Activated CD8-positive, alpha-beta memory T cell treated with anti-CD3 and anti-CD28 coated beads for 48 hours (primary cell): ENCODE measurements around the gene RNF223.
"Not testable (repeated sequence)": the region's sequence is repeated elsewhere in the genome, so short reads cannot be mapped to it uniquely, and the experiment has no call there.

Experiments used
- DNase-seq, 3 experiments: peaks; one replicate each; pipeline ENCODE4 v3.0.0-alpha.2; 2020; ENCODE audit warnings: low read depth in 2 of 3, low spot score in 2 of 3

RNF223 gene

DNA sequence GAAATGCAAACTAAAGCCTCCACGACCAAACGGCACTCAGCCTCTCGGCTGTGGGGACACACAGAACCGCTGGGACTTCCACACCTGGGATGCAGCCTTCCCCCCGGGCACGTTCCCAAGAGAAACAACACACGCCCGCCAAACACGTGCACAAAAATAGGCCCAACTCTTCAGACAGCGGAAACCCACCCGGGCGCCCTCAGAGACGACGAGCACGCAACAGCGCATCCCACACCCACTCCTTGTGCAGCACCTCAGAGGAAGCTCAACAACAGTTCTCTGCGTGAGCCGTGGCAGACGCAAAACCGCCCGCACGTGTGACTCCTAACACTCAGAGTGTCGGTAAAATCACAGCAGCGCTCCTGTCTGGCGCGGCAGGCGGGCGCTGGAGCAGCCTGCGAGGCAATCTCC is 36.5 kb upstream of the RNF223 start:
- DNase-seq: no peak

DNA sequence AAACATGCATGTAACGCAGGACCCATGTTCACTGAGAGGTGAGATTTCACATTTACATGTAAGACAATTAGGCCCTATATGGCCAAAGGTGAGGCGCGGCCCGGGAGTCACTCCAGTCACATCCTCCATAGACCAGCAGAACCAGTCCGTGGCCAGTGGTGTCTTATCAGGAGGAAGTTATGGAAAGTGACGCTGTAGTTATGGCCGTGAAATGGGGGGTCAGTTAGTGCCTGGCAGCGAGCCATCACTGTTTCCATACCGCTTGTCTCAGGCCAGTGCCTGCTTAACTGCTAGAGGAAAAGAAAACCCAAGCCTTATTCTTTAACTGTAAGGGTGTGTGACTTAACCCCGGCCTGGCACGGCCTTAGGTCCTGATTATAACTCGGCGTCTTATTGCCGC is 35.6 kb upstream of the RNF223 start:
- DNase-seq: no peak

DNA sequence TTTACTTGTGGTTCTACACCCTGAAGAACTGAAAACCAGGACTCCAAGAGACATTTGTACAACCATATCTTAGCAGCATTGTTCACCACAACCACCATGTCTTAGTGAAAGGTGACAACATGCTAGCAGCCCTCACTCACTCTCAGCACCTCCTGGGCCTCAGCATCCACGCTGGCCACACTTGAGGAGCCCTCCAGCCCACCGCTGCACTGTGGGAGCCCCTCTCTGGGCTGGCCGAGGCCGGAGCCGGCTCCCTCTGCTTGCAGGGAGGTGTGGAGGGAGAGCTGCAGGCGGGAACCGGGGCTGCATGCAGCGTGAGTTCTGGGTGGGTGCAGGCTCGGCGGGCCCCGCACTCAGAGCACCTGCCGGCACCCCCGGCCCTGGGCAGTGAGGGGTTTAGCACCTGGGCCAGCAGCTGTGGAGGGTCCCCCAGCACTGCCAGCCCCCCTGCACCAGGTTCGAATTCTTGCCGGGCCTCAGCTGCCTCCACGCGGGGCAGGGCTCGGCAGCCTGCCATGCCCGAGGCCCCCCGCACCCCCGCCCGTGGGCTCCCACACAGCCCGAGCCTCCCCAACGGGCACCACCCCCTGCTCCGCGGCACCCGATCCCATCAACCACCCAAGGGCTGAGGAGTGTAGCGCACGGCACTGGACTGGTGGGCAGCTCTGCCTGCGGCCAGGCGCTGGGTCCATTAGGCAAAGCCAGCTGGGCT is 32.6 kb upstream of the RNF223 start:
- no peak for DNase-seq

DNA sequence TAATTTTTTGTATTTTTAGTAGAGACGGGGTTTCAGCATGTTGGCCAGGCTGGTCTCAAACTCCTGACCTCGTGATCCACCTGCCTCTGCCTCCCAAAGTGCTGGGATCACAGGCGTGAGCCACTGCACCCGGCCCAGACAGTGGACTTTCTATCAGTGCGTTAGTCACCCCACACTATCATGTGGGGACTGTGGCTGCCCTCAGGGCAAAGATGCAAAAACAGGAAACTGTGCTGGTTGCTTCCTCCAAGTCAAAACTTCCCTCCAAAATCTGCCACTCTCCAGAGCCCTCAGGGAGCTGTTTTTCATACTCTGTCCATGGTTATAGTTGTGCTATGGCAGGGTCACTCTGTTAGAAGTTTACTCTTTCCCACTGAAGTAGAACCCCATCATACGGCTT is 30.0 kb upstream of the RNF223 start:
- not testable (repeated sequence) for DNase-seq

DNA sequence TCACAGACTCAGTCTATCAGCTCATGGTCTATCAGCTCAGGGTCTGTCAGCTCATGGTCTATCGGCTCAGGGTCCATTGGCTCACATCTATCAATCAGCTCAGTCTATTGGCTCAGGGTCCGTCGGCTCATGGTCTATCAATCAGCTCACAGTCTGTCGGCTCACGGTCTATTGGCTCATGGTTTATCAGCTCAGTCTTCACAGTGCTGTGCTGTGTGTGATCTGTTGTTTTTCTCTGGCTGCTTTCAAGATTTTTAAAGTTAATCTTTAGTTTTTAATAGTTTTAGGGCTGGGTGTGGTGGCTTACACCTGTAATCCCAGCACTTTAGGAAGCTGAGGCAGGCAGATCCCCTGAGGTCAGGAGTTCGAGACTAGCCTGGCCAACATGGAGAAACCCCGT is 27.4 kb upstream of the RNF223 start:
- DNase-seq: no peak

DNA sequence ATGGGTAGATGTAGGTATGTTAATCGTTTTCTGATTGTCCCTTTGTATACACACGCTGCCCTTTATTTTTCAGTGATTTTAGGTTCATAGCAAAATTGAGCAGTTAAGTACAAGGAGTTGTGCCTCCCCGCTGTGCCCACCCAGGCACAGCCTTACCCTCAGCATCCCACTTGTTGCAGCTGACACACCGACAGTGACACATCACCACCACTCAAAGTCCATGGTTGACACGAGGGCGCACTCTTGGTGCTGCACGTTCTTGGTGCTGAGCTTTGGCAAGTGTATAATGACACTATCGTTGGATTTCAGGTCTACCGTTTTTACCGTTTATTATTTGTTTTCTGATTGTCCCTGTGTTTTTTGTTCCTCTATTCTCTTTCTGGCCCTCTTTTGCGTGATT is 26.2 kb upstream of the RNF223 start:
- DNase-seq: no peak

DNA sequence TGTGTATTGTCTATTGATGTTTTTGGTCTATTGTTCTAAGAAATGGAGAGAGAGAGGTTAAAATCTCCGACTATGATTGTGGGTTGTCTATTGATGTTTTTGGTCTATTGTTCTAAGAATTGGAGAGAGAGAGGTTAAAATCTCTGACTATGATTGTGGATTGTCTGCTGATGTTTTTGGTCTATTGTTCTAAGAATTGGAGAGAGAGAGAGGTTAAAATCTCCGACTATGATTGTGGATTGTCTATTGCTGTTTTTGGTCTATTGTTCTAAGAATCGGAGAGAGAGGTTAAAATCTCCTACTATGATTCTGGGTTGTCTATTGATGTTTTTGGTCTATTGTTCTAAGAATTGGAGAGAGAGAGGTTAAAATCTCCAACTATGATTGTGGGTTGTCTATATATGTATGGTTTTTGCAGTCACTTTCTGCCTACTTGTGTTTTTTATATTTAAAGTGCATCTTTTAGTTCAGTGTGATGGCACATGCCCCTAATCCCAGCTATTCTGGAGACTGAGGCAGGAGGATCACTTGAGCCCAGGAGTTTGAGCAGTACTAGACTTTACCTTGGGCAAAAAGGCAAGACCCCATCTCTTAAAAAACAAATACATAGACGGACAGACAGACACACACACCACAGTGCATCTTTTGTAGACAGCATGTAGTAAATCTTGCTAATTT is 25.5 kb upstream of the RNF223 start:
- no peak for DNase-seq

DNA sequence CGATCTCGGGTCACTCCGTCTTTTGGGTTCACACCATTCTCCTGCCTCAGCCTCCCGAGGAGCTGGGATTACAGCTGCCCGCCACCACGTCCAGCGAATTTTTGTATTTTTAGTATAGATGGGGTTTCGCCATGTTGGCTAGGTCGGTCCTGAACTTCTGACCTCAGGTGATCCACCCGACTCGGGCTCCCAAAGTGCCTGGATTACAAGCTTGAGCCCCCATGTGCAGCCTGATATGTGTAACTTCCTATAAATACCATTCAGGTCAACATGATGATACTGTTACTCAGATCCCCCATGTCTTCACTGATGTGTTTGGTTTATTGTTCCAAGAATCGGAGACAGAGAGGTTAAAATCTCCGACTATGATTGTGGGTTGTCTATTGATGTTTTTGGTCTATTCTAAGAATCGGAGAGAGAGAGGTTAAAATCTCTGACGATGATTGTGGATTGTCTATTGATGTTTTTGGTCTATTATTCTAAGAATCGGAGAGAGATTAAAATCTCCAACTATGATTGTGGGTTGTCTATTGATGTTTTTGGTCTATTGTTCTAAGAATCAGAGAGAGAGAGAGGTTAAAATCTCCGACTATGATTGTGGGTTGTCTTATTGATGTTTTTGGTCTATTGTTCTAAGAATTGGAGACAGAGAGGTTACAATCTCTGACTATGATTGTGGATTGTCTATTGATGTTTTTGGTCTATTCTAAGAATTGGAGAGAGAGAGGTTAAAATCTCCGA is 24.7 kb upstream of the RNF223 start:
- DNase-seq: no peak

DNA sequence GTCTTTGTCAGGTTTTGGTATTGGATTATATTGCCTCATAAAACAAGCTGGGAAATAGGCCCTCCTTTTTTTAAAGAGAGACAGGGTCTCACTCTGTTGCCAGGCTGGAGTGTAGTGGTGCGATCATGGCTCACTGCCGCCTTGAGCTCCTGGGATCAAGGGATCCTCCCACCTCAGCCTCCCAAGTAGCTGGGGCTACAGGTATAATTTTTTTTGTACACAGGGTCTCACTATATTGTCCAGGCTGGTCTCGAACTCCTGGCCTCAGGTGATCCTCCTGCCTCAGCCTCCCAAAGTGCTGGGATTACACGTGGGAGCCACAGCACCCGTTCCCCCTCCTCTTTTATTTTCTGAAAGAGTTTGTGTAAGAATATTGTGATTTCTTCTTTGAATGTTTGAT is 22.0 kb upstream of the RNF223 start:
- not testable (repeated sequence) for DNase-seq

DNA sequence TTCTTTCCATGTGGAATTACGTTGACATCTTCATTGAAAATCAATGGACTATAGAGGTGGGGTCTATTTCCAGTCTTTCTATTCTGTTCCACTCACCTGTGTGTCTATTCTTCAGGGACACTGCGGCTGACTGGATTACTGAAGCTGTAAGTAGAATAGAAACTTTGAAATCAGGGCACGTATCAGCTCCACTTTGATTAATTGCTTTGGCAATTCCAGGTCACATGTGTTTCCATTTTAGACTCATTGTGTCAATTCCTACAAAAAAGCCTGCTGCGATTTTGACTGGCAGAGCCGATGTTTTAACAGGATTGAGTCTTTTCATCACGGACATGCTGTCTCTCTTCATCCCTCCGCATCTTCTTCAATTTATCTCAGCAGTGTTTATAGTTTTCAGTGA is 20.9 kb upstream of the RNF223 start:
- no peak for DNase-seq

DNA sequence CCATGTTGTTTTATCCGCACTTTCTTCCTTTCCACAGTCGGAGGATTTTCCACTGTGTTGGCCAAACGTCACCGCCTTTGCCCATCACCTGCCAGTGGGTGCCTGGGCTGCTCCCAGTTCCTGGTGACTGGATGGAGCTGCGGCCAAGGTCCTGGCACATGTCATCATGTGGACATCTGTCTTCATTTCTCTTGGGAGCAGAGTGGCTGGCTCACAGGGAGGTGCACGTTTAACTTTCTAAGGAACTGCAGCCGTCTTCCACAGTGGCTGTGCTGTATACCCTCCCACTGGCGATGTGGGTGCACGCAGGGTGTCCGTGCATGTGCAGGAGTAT is 19.5 kb upstream of the RNF223 start:
- DNase-seq: no peak

DNA sequence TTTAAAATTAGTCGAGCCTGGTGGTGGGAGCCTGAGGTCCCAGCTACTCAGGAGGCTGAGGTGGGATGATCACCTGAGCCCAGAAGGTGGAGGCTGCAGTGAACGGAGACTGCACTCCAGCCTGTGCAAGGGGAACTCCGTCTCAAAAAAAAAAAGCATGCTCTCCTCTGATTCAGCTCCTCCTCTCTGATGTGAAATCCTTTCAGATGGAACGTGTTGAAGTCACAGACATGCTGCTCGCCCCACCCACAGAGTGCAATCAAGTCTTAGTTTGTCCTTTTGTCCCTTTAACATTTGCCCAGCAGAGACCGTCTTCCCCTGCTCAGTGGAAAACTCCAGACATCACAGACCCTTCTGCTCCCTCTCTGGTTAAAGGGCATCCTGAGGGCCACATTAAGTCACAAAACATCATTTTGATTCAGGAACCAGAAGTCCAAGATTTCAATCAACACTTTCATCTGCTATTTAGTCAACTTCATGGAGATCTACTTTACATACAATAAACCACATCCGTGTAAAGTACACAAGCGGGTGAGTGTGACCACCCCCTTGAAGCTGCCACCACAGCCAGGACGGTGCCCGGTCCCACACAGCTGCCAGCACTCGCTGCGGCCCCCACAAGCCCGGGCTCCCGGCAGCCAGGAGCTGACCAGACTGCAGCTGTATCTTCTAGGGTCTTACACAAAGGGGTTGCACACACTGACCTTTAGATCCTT is 18.9 kb upstream of the RNF223 start:
- no peak for DNase-seq

DNA sequence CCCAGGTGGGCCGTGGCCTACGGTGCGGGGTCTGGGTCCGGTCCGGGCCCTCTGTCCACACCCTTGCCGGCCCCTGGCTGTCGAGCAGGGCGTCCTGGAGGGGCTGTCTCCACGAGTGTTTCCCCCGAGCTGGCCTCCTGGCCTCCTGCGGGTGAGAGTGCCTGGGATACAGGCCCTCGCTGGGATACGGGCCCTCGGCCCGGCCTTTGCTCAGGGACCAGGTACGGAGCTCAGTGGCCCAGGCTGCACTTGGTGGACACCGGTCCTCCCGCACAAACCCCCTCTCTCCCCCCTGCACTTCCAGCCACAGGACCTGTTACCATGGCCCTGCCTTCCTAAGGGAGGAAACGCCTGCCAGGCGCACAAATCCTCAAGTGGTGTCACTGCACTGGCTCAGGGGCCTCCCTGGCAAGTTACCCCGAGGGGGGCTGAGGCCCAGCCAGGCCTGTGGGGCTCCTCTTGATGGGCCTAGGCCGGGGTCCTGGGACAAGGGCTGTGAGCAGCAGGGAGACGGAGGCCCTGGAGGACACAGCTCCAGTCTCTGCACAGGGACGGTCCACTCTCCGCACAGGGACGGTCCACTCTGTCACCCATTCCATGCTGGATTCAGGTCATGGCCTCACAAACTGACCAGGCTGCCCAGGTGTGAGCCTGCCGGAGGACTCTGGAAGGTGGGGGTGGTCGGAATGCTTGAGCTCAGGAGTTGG is 18.2 kb upstream of the RNF223 start:
- DNase-seq: no peak

DNA sequence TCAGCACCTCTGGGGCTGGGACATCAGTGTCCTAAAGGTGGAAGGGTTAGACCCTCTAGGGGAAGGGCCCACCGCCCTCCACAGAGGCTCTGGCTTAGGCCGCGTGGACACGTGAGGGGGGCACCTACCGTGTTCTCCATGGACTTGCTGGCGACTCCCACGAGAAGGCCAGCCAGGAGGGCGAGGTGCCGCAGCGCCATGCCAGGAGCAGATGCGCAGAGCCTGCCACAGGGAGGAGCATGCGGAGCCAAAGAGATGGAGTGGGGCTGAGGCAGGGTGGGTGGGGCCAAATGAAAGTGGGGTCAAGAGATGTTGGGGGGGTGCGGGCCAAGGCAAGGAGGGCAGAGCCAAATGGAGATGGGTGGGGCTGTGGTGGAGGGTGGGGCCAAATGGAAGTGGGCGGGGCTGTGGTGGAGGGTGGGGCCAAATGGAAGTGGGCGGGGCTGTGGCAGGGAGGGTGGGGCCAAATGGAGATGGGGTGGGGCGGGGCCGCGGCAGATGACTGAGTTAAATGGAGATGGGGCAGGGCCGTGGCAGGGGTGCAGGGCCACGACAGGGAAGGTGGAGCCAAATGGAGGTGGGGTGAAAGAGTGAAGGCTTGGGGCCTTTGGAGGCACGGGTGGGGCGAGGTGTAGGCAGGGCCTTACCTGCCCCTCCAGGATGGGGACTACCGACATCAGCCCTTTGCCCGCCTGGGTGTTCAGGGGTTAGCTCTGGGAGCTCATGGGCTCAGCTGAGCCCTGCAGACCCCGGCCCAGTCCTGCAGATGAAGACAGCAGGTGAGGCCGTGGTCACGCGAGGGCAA is 17.4 kb upstream of the RNF223 start:
- no peak for DNase-seq

DNA sequence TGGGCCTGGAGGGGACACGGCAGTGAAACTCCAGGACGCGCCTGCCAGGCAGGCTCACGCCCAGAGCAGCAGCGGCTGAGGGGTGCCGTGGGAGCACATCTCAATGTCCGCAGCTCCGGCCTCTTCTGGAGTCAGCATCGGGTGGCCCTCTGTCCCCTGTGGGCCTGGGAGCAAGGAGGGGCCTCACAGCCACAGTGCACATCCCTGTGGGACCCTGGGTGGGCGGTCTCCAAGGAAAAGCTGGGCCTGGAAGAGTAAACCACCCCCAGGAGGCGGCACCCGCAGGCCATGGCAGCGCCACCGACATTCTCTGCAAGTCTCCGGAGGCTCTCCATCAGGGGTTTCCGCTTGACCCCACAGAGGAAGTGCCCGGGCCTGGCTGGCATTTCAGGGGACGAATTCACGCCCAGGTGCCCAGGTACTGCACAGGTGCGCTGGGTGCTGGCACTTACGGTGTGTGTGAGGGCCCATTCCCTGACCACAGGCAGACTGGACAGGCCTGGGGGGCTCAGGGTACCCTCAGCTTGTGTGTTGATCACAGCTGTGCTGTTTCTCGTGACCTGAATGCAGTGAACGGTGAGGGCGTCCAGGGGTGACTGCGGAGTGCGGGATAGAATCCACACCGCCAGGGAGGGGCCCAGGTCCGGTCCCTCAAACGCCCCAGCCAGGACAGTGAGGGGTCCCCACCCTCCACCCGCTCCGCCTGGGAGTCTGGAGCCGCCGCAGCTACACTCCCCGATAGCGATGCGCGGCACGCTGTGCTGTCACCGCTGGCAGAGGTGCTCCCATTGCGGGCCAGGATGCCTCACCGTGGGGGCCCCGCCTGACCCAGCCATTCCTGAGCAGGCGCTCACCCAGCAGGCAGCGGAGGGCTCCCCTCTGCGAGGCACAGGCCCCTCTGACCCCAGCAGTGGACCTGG is 16.6 kb upstream of the RNF223 start:
- DNase-seq: no peak

DNA sequence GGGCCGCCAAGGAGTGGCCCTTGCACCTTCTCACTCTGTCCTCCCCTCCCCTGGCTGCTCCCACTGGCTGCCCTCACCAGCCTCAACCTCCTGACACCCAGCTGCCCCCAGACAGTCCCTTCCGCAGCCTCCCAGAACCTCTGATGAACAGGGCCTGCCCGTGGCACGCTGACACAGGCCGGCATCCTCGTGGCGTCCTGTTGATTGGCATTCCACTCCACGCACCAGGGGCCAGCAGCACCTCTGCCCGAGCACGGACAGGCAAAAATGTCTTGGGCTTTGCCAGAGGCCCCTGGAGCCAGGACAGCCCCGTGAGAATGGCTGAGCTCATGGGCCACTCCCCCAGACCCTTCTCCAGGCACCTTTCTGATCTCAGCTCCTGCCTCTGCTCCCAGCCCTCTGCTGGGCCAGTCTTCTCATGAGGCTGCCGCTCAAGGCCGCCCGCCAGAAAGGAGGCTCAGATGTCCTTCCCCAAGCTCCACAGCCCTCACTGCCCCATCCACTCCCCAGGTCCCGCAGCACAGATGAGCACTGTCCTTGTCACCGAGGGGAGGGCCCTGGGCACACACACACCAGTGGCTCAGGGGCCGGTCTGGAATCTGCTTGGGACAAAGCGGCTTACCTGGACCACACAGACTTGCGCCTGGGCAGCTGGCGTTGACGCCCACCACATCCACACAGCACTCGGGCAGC is 15.8 kb upstream of the RNF223 start:
- DNase-seq: no peak

DNA sequence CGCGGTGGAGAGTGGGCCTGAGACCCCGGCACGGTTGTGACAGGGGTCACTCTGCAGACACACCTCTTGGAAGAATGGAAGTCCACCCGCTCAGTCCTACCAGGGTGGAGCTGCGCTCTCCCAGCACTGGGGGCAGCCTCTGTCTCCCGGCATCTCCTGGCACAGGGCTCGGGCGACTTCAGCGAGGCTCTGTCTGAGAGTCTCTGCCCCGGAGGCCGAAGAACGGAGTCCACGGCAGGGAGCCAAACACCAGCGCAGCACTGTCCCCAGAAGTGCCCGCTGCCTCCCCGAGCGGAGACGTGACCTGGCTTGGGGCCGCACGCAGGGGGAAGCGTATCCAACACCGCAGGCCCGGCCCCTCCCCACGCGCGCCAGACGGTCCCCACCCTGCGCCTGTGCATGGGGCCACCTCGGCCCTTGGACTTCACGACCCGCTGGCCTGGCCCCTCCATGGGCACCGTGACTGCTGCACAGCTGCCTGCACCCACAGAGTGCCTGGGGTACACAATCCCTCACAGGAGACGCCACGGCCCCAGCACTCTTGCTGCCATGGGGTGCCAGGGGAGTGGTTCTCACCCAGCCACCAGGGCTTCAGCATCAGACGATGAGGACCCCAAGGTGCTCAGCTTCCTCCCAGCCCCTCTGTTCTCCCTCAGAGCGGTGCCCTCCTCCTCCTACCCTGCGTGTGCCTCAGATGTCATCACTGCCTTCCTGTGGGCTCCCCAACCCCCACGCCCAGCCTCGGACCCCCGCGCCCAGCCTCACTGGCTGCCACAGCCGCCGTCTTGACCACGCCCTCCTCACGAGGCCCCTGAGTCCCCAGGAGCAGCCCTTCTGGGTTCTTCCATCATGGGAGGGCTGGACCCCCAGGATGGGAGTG is 14.9 kb upstream of the RNF223 start:
- DNase-seq: no peak
